ENCODE measurements around the gene SLC27A6. TPM values are rescaled to one million over a fixed set of nuclear protein-coding genes. Genes with fewer than 3 reads are reported as not detected.

Gene SLC27A6, protein sequence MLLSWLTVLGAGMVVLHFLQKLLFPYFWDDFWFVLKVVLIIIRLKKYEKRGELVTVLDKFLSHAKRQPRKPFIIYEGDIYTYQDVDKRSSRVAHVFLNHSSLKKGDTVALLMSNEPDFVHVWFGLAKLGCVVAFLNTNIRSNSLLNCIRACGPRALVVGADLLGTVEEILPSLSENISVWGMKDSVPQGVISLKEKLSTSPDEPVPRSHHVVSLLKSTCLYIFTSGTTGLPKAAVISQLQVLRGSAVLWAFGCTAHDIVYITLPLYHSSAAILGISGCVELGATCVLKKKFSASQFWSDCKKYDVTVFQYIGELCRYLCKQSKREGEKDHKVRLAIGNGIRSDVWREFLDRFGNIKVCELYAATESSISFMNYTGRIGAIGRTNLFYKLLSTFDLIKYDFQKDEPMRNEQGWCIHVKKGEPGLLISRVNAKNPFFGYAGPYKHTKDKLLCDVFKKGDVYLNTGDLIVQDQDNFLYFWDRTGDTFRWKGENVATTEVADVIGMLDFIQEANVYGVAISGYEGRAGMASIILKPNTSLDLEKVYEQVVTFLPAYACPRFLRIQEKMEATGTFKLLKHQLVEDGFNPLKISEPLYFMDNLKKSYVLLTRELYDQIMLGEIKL
- total RNA-seq: not detected in 2 replicates

GRCh38 chr5:128965011-128965637 is at the start of gene SLC27A6:
TSS of gene SLC27A6 (plus strand) at chr5:128965488. CDS start at chr5:128966138, 650 bp downstream.

Other genes starting within 250 kb of the SLC27A6 start
- gene ISOC1, start 129.3 kb downstream of the SLC27A6 start, total RNA-seq: 20.5 and 21.1 TPM in 2 replicates

Measured in mammary microvascular endothelial cell (primary cell).